Measurements from ENCODE around the gene EPB41L4A.
"Not testable (repeated sequence)": the region's sequence is repeated elsewhere in the genome, so short reads cannot be mapped to it uniquely, and the experiment has no call there.

Gene EPB41L4A

GRCh38 chr5:112385566-112385965 lies 33.5 kb downstream of the EPB41L4A start:
- 0 out of 2 replicates have a peak, but pooled peaks cover 4% of the 10 kb centered on the region for H3K4me1 ChIP-seq (ENCODE audit: insufficient read depth, low read length)
- H3K9ac ChIP-seq (ENCODE audit: low read depth, low read length) = no peak overlapping the region
- no peaks in the 10 kb centered on the region for H3K9me3 ChIP-seq (ENCODE audit: control insufficient read depth, insufficient read depth, low read length)
- no peaks in the 10 kb centered on the region for H3K36me3 ChIP-seq (ENCODE audit: insufficient read depth, low read length)

DNA sequence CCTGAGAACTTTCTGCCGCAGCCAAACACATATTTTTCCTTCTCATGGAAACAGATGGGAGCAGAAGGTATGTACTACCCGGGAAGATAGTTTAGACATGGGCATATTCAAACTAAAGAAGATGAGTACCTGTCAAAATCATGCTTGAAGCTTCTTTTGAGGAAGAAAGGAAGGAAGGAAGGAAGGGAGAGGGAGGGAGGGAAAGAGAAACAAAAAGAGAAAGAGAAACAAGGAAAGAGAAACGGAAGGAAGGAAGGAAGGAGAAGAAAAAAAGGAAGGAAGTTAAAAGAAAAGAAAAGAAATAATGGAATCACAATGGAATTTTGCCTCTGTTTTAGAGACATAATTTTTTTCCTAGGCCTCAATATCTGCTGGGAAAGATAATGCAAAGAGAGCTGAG lies 34.6 kb downstream of the EPB41L4A start:
- H3K9ac ChIP-seq (ENCODE audit: low read depth, low read length) = no peak overlapping the region
- H3K4me1 ChIP-seq (ENCODE audit: insufficient read depth, low read length) = no peaks in the 10 kb centered on the region
- H3K9me3 ChIP-seq (ENCODE audit: control insufficient read depth, insufficient read depth, low read length) = no peaks in the 10 kb centered on the region
- no peaks in the 10 kb centered on the region for H3K36me3 ChIP-seq (ENCODE audit: insufficient read depth, low read length)

DNA sequence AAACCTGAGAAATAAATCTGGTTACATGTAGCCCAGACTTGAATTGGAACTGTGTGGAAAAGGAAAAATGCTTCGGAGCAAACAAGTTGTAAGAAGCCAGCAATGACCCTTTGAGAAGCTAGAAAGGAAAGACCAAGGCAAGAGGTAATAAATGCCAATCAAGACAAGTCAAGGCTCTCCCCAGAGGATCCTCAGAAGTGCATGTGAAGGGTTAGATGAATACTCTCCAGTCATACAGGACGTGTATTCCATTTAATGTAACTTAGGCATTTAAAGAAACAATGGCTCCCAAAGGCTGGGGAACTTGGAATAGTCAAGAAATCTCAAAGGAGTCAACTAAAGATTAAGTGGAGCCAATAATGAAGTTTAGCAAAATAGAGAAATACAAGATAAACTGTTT lies 36.2 kb downstream of the EPB41L4A start:
- Histone ChIP-seq H3K36me3 (ENCODE audit: insufficient read depth, low read length) (no peaks in the 10 kb centered on the region), H3K9ac (ENCODE audit: low read depth, low read length) (no peak overlapping the region), H3K9me3 (ENCODE audit: control insufficient read depth, insufficient read depth, low read length) (no peaks in the 10 kb centered on the region), H3K4me1 (ENCODE audit: insufficient read depth, low read length) (no peaks in the 10 kb centered on the region)

GRCh38 chr5:112381521-112381920 lies 37.6 kb downstream of the EPB41L4A start:
- no peaks in the 10 kb centered on the region for H3K36me3 ChIP-seq (ENCODE audit: insufficient read depth, low read length)
- no peaks in the 10 kb centered on the region for H3K9me3 ChIP-seq (ENCODE audit: control insufficient read depth, insufficient read depth, low read length)
- no peaks in the 10 kb centered on the region for H3K4me1 ChIP-seq (ENCODE audit: insufficient read depth, low read length)
- H3K9ac ChIP-seq (ENCODE audit: low read depth, low read length) = no peak overlapping the region

- Histone ChIP-seq H3K36me3 (ENCODE audit: insufficient read depth, low read length) (no peaks in the 10 kb centered on the region), H3K4me1 (ENCODE audit: insufficient read depth, low read length) (no peaks in the 10 kb centered on the region), H3K9me3 (ENCODE audit: control insufficient read depth, insufficient read depth, low read length) (no peaks in the 10 kb centered on the region), H3K9ac (ENCODE audit: low read depth, low read length) (no peak overlapping the region)
Measured at GRCh38 chr5:112379542-112380325, 39.3 kb downstream of the EPB41L4A start.

DNA sequence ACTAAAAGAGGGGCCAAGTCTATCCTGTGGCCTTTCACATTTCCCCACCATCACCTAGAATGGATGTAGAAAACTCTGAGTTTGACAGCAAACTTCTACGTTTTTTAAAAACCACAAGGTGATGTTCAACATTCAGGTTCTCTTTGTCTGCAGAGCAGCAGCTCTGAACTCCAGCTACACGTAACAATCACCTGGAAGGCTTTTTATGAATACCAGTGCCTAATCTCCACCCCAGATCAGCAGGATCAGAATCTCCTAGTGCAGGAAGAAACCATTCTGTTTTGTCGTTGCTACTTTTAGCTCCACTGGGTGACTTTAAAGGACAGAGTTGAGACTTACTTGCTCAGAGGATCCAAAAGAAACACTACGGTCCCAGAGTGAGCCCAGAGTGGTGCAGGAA lies 44.3 kb downstream of the EPB41L4A start:
- Histone ChIP-seq H3K9ac (ENCODE audit: low read depth, low read length) (no peak overlapping the region), H3K4me1 (ENCODE audit: insufficient read depth, low read length) (no peaks in the 10 kb centered on the region), H3K9me3 (ENCODE audit: control insufficient read depth, insufficient read depth, low read length) (no peaks in the 10 kb centered on the region), H3K36me3 (ENCODE audit: insufficient read depth, low read length) (no peaks in the 10 kb centered on the region)

GRCh38 chr5:112374356-112374755 lies 44.7 kb downstream of the EPB41L4A start:
- H3K4me1 ChIP-seq (ENCODE audit: insufficient read depth, low read length) = no peaks in the 10 kb centered on the region
- H3K9ac ChIP-seq (ENCODE audit: low read depth, low read length) = no peak overlapping the region
- no peaks in the 10 kb centered on the region for H3K36me3 ChIP-seq (ENCODE audit: insufficient read depth, low read length)
- no peaks in the 10 kb centered on the region for H3K9me3 ChIP-seq (ENCODE audit: control insufficient read depth, insufficient read depth, low read length)

GRCh38 chr5:112373885-112374284 lies 45.2 kb downstream of the EPB41L4A start:
- no peak overlapping the region for H3K9ac ChIP-seq (ENCODE audit: low read depth, low read length)
- no peaks in the 10 kb centered on the region for H3K9me3 ChIP-seq (ENCODE audit: control insufficient read depth, insufficient read depth, low read length)
- no peaks in the 10 kb centered on the region for H3K4me1 ChIP-seq (ENCODE audit: insufficient read depth, low read length)
- H3K36me3 ChIP-seq (ENCODE audit: insufficient read depth, low read length) = no peaks in the 10 kb centered on the region

DNA sequence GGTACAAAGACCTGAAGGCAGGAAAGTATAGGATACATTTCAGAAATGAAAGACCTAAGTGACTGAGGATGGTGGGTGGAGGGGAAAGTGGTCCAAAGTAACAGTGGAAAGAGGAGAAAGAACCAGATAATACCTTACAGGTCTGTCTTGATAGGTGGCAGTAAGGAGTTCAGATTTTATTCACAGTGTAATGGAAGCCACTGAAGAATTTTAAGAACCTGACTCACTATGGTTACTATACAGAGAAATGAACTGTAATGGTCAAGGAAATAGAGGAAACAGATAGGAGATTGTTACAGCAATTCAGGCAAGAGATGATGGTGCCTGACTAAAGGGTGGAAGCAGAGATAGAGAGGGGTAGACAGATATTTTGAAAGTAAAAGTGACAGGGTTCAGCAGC lies 46.5 kb downstream of the EPB41L4A start:
- no peaks in the 10 kb centered on the region for H3K9me3 ChIP-seq (ENCODE audit: control insufficient read depth, insufficient read depth, low read length)
- no peaks in the 10 kb centered on the region for H3K4me1 ChIP-seq (ENCODE audit: insufficient read depth, low read length)
- H3K9ac ChIP-seq (ENCODE audit: low read depth, low read length) = no peak overlapping the region
- no peaks in the 10 kb centered on the region for H3K36me3 ChIP-seq (ENCODE audit: insufficient read depth, low read length)

DNA sequence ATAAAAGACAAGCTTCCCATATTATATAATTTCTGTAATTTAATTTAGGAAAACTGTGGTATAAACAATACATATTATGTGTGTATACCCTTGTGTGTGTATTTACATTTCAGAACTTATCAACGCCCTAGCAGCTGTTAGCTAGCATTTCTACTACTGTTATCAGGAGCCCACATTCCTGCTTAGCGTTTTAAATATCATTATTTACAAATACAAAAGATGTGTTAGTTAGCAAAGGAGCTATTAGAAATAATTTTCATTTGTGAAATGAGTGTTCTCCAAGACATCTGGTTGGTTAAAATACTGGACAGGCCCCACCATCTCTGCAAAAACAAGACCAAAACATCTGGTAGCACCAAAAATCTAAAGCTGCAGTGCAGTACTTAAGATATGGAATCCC lies 48.0 kb downstream of the EPB41L4A start:
- Histone ChIP-seq H3K9ac (ENCODE audit: low read depth, low read length) (no peak overlapping the region), H3K4me1 (ENCODE audit: insufficient read depth, low read length) (no peaks in the 10 kb centered on the region), H3K36me3 (ENCODE audit: insufficient read depth, low read length) (no peaks in the 10 kb centered on the region), H3K9me3 (ENCODE audit: control insufficient read depth, insufficient read depth, low read length) (no peaks in the 10 kb centered on the region)

GRCh38 chr5:112367400-112367799 lies 51.7 kb downstream of the EPB41L4A start:
- H3K36me3 ChIP-seq (ENCODE audit: insufficient read depth, low read length) = no peaks in the 10 kb centered on the region
- H3K4me1 ChIP-seq (ENCODE audit: insufficient read depth, low read length) = no peaks in the 10 kb centered on the region
- H3K9ac ChIP-seq (ENCODE audit: low read depth, low read length) = no peak overlapping the region
- H3K9me3 ChIP-seq (ENCODE audit: control insufficient read depth, insufficient read depth, low read length) = no peaks in the 10 kb centered on the region

DNA sequence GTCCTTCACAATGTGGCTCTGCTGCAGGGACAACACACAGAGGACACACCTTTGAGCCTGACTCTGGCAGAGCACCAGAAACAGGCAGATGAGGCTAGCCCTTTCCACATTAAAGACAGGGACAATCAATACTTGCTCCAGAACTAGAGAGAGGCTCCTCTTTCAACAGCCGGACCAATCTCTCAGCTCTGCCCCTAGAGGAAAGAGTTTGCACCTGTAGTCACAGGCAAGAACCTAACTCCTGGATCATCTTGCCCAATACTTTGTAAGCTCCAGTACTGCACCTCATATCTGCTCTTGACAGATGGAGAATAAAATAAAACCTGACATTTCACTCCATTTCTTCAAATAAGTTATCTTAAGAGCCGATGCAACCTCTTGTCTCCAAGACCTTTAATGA lies 52.1 kb downstream of the EPB41L4A start:
- Histone ChIP-seq H3K9ac (ENCODE audit: low read depth, low read length) (no peak overlapping the region), H3K4me1 (ENCODE audit: insufficient read depth, low read length) (no peaks in the 10 kb centered on the region), H3K9me3 (ENCODE audit: control insufficient read depth, insufficient read depth, low read length) (no peaks in the 10 kb centered on the region), H3K36me3 (ENCODE audit: insufficient read depth, low read length) (no peaks in the 10 kb centered on the region)

DNA sequence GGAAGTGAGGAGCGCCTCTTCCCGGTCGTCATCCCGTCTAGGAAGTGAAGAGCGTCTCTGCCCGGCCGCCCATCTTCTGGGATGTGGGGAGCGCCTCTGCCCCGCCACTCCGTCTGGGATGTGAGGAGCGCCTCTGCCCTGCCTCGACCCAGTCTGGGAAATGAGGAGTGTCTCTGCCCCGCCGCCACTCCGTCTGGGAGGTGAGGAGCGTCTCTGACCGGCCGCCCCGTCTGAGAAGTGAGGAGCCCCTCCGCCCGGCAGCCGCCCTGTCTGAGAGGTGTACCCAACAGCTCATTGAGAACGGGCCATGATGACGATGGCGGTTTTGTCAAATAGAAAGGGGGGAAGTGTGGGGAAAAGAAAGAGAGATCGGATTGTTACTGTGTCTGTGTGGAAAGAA lies 58.3 kb downstream of the EPB41L4A start:
- not testable (repeated sequence) for H3K9me3 ChIP-seq (ENCODE audit: control insufficient read depth, insufficient read depth, low read length); H3K36me3 ChIP-seq (ENCODE audit: insufficient read depth, low read length); H3K4me1 ChIP-seq (ENCODE audit: insufficient read depth, low read length); H3K9ac ChIP-seq (ENCODE audit: low read depth, low read length)

- H3K9ac ChIP-seq (ENCODE audit: low read depth, low read length) = no peak overlapping the region
- H3K36me3 ChIP-seq (ENCODE audit: insufficient read depth, low read length) = no peaks in the 10 kb centered on the region
- no peaks in the 10 kb centered on the region for H3K9me3 ChIP-seq (ENCODE audit: control insufficient read depth, insufficient read depth, low read length)
- peaks cover 3% of the 10 kb centered on the region; the same call in 1 of the 2 replicates for H3K4me1 ChIP-seq (ENCODE audit: insufficient read depth, low read length)
Measured at GRCh38 chr5:112356178-112356956, 62.7 kb downstream of the EPB41L4A start.

- no peak overlapping the region for H3K9ac ChIP-seq (ENCODE audit: low read depth, low read length)
- H3K36me3 ChIP-seq (ENCODE audit: insufficient read depth, low read length) = no peaks in the 10 kb centered on the region
- no peaks in the 10 kb centered on the region for H3K9me3 ChIP-seq (ENCODE audit: control insufficient read depth, insufficient read depth, low read length)
- peaks cover 3% of the 10 kb centered on the region; the same call in 1 of the 2 replicates for H3K4me1 ChIP-seq (ENCODE audit: insufficient read depth, low read length)
Measured at GRCh38 chr5:112355058-112355685, 63.9 kb downstream of the EPB41L4A start.
